Measurements from ENCODE around the gene RPS2.
"Not testable (repeated sequence)": the region's sequence is repeated elsewhere in the genome, so short reads cannot be mapped to it uniquely, and the experiment has no call there.

- not testable (repeated sequence) for TF ChIP-seq MAX (IDR thresholded peaks at IDR 0.05); EGR1 (IDR thresholded peaks at IDR 0.05); FOXM1 (IDR thresholded peaks at IDR 0.05; ENCODE audit: borderline replicate concordance, low read depth); EP300 (IDR thresholded peaks at IDR 0.05; ENCODE audit: borderline replicate concordance); TAF1 (IDR thresholded peaks at IDR 0.05; ENCODE audit: low read depth); YY1 (IDR thresholded peaks at IDR 0.05; ENCODE audit: low read depth)
- TF ChIP-seq CEBPB (IDR thresholded peaks at IDR 0.05): 0 out of 2 replicates have a peak, but pooled peaks have one; percentile 11
Measured at GRCh38 chr16:2011726-2012125, 47.1 kb upstream of the RPS2 start.
